ENCODE data around the gene TMEM204. TPM values are rescaled to one million over a fixed set of nuclear protein-coding genes. Genes with fewer than 3 reads are reported as not detected.

TMEM204 gene
- polyA plus RNA-seq, 1 of the 3 experiments (the other 2 are of a cell fraction): 2.3 TPM

- ChIA-PET CTCF (interaction anchor here (0.6 kb wide), 1 partner anchor 42 kb away, joined by 3 read pairs; no protein-coding TSS in a partner anchor), POLR2A (no interaction called here)
- Histone ChIP-seq H3K27ac (ENCODE audit: low read depth in 2 of 2, low read length in 1 of 2) (no peak overlapping the region), H3K4me2 (no peak overlapping the region), H3F3A (replicated peaks; ENCODE audit: insufficient read depth) (no peaks in the 10 kb centered on the region), H3K27me3 (ENCODE audit: insufficient read depth) (no peaks in the 10 kb centered on the region), H3K36me3 (replicated peaks in 1 of 2; ENCODE audit: control insufficient read depth in 1 of 2, insufficient read depth in 2 of 2, low read length in 1 of 2) (peaks cover 0 to 56% of the 10 kb centered on the region in 2 experiments), H2AFZ (ENCODE audit: low read depth) (no peak overlapping the region), H3K9me2 (no peaks in the 10 kb centered on the region), H3K4me1 (ENCODE audit: control insufficient read depth in 1 of 2, insufficient read depth in 2 of 2, low read depth in 1 of 2, low read length in 1 of 2) (no peaks in the 10 kb centered on the region), H3K9me3 (no peaks in the 10 kb centered on the region), H3K79me2 (ENCODE audit: insufficient read depth) (no peaks in the 10 kb centered on the region), H3K4me3 (ENCODE audit: low read depth in 2 of 2, low read length in 1 of 2) (no peak overlapping the region), H4K20me1 (ENCODE audit: insufficient read depth) (no peaks in the 10 kb centered on the region), H3K9ac (no peak overlapping the region)
- no peak for TF ChIP-seq EZH2phosphoT487 (IDR thresholded peaks at IDR 0.05; ENCODE audit: borderline replicate concordance, low read depth)
- TF ChIP-seq CTCF (IDR thresholded peaks at IDR 0.05): no peak
- no peak for TF ChIP-seq YY1 (IDR thresholded peaks at IDR 0.05; ENCODE audit: low read depth)
- TF ChIP-seq RFX5 (IDR thresholded peaks at IDR 0.05; ENCODE audit: low read length): no peak
- TF ChIP-seq NFIC (IDR thresholded peaks at IDR 0.05; ENCODE audit: borderline replicate concordance): no peak
- no peak for TF ChIP-seq RCOR1 (IDR thresholded peaks at IDR 0.05; ENCODE audit: low read length)
- TF ChIP-seq POLR2AphosphoS5 (IDR thresholded peaks at IDR 0.05; ENCODE audit: low read depth, low read length): no peak
- DNase-seq: no peak
- WGBS (ENCODE audit: low lambda C conversion rate): 100% methylated on average over 3 of the region's 44 CpGs
Measured at GRCh38 chr16:1500465-1501150, 32.9 kb upstream of the TMEM204 start.

DNA sequence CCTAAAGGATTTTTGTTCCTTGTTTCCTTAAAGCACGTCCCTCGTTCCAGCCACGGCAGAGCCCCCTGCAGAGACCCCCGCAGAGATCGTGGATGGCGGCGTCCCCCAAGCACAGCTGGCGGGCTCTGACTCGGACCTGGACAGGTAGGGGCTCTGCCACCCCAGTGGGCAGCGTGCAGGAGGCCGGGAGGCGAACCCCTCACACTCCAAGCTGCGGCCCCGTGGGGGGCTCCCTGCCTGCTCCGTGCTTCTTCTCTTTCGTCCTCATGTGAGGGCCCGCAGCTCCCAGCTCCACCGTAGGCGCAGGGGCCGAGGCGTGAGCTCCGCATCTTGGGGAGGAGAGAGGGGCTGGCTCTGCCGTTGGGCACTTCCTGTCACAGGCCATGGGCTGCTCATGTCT, 31.8 kb upstream of the TMEM204 start:
- WGBS (ENCODE audit: low lambda C conversion rate): 93% methylated on average over 12 of the region's 23 CpGs
- TF ChIP-seq, protein P1, sequence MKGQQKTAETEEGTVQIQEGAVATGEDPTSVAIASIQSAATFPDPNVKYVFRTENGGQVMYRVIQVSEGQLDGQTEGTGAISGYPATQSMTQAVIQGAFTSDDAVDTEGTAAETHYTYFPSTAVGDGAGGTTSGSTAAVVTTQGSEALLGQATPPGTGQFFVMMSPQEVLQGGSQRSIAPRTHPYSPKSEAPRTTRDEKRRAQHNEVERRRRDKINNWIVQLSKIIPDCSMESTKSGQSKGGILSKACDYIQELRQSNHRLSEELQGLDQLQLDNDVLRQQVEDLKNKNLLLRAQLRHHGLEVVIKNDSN (IDR thresholded peaks at IDR 0.05; ENCODE audit: borderline replicate concordance, low read depth): no peak
- no peak for TF ChIP-seq REST (IDR thresholded peaks at IDR 0.05; ENCODE audit: low read depth, low read length)
- no peak for TF ChIP-seq RCOR1 (IDR thresholded peaks at IDR 0.05; ENCODE audit: low read length)
- TF ChIP-seq, protein P2, sequence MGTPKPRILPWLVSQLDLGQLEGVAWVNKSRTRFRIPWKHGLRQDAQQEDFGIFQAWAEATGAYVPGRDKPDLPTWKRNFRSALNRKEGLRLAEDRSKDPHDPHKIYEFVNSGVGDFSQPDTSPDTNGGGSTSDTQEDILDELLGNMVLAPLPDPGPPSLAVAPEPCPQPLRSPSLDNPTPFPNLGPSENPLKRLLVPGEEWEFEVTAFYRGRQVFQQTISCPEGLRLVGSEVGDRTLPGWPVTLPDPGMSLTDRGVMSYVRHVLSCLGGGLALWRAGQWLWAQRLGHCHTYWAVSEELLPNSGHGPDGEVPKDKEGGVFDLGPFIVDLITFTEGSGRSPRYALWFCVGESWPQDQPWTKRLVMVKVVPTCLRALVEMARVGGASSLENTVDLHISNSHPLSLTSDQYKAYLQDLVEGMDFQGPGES (IDR thresholded peaks at IDR 0.05; ENCODE audit: low read depth, low read length): no peak
- TF ChIP-seq, protein P3, sequence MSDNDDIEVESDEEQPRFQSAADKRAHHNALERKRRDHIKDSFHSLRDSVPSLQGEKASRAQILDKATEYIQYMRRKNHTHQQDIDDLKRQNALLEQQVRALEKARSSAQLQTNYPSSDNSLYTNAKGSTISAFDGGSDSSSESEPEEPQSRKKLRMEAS (IDR thresholded peaks at IDR 0.05; ENCODE audit: low read depth): no peak
- TF ChIP-seq CHD2 (IDR thresholded peaks at IDR 0.05; ENCODE audit: low read length, partially characterized antibody): no peak

More for the DNA sequence above, 31.8 kb upstream of the TMEM204 start:
- Histone ChIP-seq H3K4me3 (ENCODE audit: low read depth in 2 of 2, low read length in 1 of 2) (no peak overlapping the region), H3K27me3 (ENCODE audit: insufficient read depth) (no peaks in the 10 kb centered on the region), H3K36me3 (replicated peaks in 1 of 2; ENCODE audit: control insufficient read depth in 1 of 2, insufficient read depth in 2 of 2, low read length in 1 of 2) (peaks cover 0 to 48% of the 10 kb centered on the region in 2 experiments), H3K4me1 (ENCODE audit: control insufficient read depth in 1 of 2, insufficient read depth in 2 of 2, low read depth in 1 of 2, low read length in 1 of 2) (no peaks in the 10 kb centered on the region), H4K20me1 (ENCODE audit: insufficient read depth) (no peaks in the 10 kb centered on the region), H3K9me3 (no peaks in the 10 kb centered on the region), H3K27ac (ENCODE audit: low read depth in 2 of 2, low read length in 1 of 2) (no peak overlapping the region), H3F3A (replicated peaks; ENCODE audit: insufficient read depth) (no peaks in the 10 kb centered on the region), H3K79me2 (ENCODE audit: insufficient read depth) (no peaks in the 10 kb centered on the region), H3K9me2 (no peaks in the 10 kb centered on the region), H2AFZ (ENCODE audit: low read depth) (no peak overlapping the region), H3K9ac (no peak overlapping the region), H3K4me2 (no peak overlapping the region)
- POLR2A ChIA-PET: no interaction called here
- CTCF ChIA-PET: no interaction called here
- no peak for DNase-seq
